Psoas muscle (tissue), 8 donors: ENCODE results near the gene ADAP1. TPM values are rescaled to one million over a fixed set of nuclear protein-coding genes. Genes with fewer than 3 reads are reported as not detected.

Experiments
- ATAC-seq, 4 donors: fragments of 200-7000 bp; cut with Tn5 transposase; one replicate each; pipeline ENCODE4 v1.9.1; 2020; ENCODE audit warnings: moderate library complexity in 3 of 4, mild to moderate bottlenecking in 2 of 4
- DNase-seq, 2 donors: peaks; one replicate each; pipeline ENCODE4 v3.0.0-alpha.2; 2020
- H3K27ac ChIP-seq: fragments of 200-600 bp; one replicate; pipeline ENCODE4 v1.8.0; 2022
- H3K27me3 ChIP-seq, 3 donors: fragments of 200-600 bp in 1 of 3; one replicate each; pipeline versions ENCODE4 v1.6.1 to v1.8.0; 2013 to 2022; ENCODE audit warnings: low read length in 2 of 3, mild to moderate bottlenecking in 2 of 3, moderate library complexity in 1 of 3; ENCODE audit not compliant: insufficient read depth in 3 of 3
- H3K36me3 ChIP-seq, 2 donors: fragments of 200-600 bp in 1 of 2; one replicate each; pipeline versions ENCODE4 v1.6.1 to v1.8.0; 2013 to 2022; ENCODE audit warnings: low read depth in 1 of 2, mild to moderate bottlenecking in 1 of 2, moderate library complexity in 1 of 2; ENCODE audit not compliant: insufficient read depth in 1 of 2
- H3K4me1 ChIP-seq: fragments of 200-600 bp; one replicate; pipeline ENCODE4 v1.8.0; 2022
- H3K4me3 ChIP-seq: fragments of 200-600 bp; one replicate; pipeline ENCODE4 v1.8.0; 2022; ENCODE audit warnings: mild to moderate bottlenecking
- H3K9me3 ChIP-seq: fragments of 200-600 bp; one replicate; pipeline ENCODE4 v1.8.0; 2022
- WGBS, 3 donors: extraction: QIAGEN DNeasy Blood & Tissue Kit; methylation state at CpG; one replicate each; pipeline versions ENCODE4 v1.1.6 to v1.1.7; 2013; 5-methylcytosine and 5-hydroxymethylcytosine counted together
- intact Hi-C, 2 donors: fragments of 100-400 bp; cut with DNase I; formaldehyde crosslinking; loops; one replicate each; pipeline versions ENCODE4 v1.11.0 to v1.14.2; 2022
- polyA plus RNA-seq, 3 donors: library from polyadenylated mRNA; stranded (reverse); fragments of 200-250 nt; gene quantifications; one replicate each; pipeline ENCODE4 v1.2.3, GENCODE V29; 2013
- total RNA-seq, 4 donors: library from RNA; stranded (reverse); fragmentation: NEBNext Ultra II Directional in 2 of 4; extraction: Animal tissue kit (Norgen Biotek cat#: 25700) in 2 of 4; gene quantifications; one replicate each; pipeline versions ENCODE4 v1.2.1 to v1.2.4, GENCODE V29; 2021 to 2023
- TF ChIP-seq, protein P1 (sequence below): fragments of 200-600 bp; IDR thresholded peaks from one replicate; pipeline ENCODE4 v1.8.0; 2022; ENCODE audit warnings: antibody characterized with exemption
- donor health status: healthy with polysubstance abuse.
- donor health status: DM: no; HTN: no; CAD: no; lungs with moderate emphysema.
- donor health status: Bipolar disorder and iron deficiency.
- donor health status: healthy.
- donor health status: DM: yes; HTN: yes; CAD: no.
- donor health status: DM: no; HTN: no; CAD: no.
- donor health status: DM: no; HTN: no; CAD: no.
- donor health status: DM: yes; HTN: yes; CAD: no.

The ADAP1 gene
- total and polyA plus RNA-seq, 7 donors: 0.18 to 1.4 (median 0.88) TPM

DNA sequence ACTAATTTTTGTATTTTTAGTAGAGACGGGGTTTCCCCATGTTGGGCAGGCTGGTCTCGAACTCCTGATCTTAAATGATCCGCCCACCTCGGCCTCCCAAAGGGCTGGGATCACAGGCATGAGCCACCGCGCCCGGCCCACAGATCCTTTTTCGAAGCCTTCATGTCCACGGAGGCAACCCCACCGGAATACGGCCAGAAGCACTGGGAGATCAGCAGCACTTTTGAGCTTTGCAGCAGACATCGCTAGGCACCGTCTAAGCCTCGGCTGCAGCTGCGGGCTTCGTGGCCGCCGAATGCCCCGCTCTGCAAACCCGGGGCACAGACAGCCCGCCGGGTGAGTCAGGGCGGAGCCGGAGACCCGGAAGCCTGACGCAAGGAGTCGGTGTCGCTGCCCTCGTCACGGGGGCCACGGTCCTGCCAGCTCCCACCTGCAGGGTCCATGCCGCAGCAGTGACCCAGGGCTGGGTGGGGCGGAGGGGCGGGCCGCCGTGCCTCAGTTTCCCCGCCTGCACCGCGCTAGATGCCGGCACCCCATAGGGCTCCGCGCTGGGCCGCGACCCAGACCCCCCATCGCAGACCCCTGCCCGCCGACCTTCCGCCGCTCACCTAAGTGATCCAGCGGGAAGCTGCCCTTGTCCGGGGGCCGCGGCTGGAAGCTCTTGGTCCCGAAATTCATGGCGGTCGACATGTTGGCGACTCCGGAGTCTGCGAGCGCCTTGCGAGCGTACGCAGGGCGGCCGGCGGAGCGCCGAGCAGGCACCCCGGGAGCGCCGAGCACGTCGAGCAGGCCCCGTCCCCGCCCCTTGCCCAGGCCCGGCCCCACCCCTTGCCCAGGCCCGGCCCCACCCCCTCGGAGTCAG lies 20.6 kb upstream of the ADAP1 start, which contains the start of gene COX19:
COX19 (minus strand) TSS at position 730 of the 862 bp plus-strand sequence; CDS start at position 690, 40 bp downstream.
- Histone ChIP-seq H3K4me1 (peaks cover 24% of the 10 kb centered on the region), H3K27ac (peak within 1 kb of the TSS; percentile 99), H3K9me3 (no peaks in the 10 kb centered on the region), H3K4me3 (peak within 1 kb of the TSS; percentile 100), H3K36me3 (peaks cover 0 to 31% of the 10 kb centered on the region in 2 donors), H3K27me3 (no peaks in the 10 kb centered on the region)
- WGBS, 3 donors: 0% methylated on average over 54 to 78 of the region's 78 CpGs
- DNase-seq (peak; percentile 92 to 95), ATAC-seq (peak; percentile 97 to 98 (median 98))
- TF ChIP-seq, protein P1, sequence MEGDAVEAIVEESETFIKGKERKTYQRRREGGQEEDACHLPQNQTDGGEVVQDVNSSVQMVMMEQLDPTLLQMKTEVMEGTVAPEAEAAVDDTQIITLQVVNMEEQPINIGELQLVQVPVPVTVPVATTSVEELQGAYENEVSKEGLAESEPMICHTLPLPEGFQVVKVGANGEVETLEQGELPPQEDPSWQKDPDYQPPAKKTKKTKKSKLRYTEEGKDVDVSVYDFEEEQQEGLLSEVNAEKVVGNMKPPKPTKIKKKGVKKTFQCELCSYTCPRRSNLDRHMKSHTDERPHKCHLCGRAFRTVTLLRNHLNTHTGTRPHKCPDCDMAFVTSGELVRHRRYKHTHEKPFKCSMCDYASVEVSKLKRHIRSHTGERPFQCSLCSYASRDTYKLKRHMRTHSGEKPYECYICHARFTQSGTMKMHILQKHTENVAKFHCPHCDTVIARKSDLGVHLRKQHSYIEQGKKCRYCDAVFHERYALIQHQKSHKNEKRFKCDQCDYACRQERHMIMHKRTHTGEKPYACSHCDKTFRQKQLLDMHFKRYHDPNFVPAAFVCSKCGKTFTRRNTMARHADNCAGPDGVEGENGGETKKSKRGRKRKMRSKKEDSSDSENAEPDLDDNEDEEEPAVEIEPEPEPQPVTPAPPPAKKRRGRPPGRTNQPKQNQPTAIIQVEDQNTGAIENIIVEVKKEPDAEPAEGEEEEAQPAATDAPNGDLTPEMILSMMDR: no peak
- intact Hi-C loops: no loop called here

DNA sequence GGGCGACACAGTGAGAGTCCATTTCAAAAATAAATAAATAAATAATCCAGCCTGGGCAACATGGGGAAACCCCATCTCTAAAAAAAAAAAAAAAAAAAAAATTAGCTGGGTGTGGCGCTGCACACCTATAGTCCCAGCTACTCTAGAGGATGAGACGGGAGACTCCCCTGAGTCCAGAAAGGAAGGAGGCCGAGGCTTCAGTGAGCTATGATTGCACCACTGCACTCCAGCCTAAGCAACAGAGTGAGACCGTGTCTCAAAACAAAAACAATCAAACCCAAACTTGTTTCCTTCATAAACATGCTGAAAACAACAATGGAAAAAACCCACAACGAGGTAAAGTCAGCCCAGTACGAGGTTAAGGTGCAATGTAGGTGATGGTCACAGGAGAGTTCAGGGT lies 19.7 kb upstream of the ADAP1 start:
- intact Hi-C loops: no loop called here
- no peak for DNase-seq
- H3K9me3 ChIP-seq: no peaks in the 10 kb centered on the region
- no peak overlapping the region for H3K27ac ChIP-seq
- no peaks in the 10 kb centered on the region for H3K27me3 ChIP-seq
- TF ChIP-seq, protein P1: no peak
- peaks cover 0 to 40% of the 10 kb centered on the region in 2 donors for H3K36me3 ChIP-seq
- peaks cover 24% of the 10 kb centered on the region for H3K4me1 ChIP-seq
- 35 to 42% (median 39%) methylated on average over 7 of the region's 7 CpGs for WGBS, 3 donors
- peak overlapping the region; percentile 100 for H3K4me3 ChIP-seq
- no peak for ATAC-seq

DNA sequence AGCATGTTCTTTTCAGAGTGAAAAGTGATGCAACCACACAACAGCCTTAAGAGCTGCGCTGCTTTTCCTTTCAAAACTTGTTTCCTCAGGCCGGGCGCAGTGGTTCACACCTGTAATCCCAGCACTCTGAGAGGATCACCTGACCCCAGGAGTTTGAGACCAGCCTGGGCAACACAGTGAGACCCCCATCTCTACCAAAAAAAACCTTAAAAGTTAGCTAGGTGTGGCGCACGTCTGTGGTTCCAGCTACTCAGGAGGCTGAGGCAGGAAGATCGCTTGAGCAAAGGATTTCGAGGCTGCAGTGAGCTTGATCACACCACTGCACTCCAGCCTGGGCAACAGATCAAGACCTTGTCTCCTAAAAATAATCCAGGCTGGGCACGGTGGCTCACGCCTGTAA lies 18.8 kb upstream of the ADAP1 start:
- ATAC-seq (no peak), DNase-seq (no peak)
- no peak overlapping the region for H3K27ac ChIP-seq
- no peaks in the 10 kb centered on the region for H3K27me3 ChIP-seq
- H3K9me3 ChIP-seq: no peaks in the 10 kb centered on the region
- intact Hi-C loops: no loop called here
- 69 to 85% (median 73%) methylated on average over 9 of the region's 9 CpGs for WGBS, 3 donors
- peaks cover 0 to 48% of the 10 kb centered on the region in 2 donors for H3K36me3 ChIP-seq
- TF ChIP-seq, protein P1: no peak
- no peak overlapping the region for H3K4me3 ChIP-seq
- peaks cover 24% of the 10 kb centered on the region for H3K4me1 ChIP-seq

DNA sequence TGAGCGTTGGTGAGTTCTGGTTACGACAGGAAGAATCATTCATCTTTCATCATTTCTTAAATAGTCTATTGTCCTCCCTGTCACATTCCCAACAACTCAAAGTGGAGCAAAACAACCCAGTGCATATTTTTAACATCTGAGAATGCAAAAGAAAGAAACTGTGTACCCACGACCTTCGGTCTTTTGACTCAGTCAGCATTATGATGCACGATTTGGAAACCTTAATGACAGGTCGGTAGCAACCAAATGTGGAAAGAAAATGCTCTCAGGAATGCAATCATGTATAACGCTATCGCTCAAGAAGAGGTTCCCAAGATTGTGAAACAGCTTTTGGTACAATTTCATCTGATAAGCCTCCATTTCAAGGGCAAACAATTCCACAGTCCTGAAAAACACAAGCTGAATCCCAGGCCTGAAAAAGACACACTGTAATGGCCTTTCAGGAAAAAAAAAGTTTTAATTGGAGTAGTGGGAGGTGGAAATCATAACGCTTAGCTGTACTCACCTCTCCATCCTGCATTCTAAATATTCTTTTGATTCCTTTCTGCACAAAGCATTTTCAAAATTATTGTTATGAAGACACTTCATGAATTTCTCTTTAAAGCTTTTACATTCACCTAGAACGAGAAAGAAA lies 18.3 kb upstream of the ADAP1 start:
- TF ChIP-seq, protein P1: no peak
- no peaks in the 10 kb centered on the region for H3K27me3 ChIP-seq
- intact Hi-C loops: no loop called here
- H3K27ac ChIP-seq: no peak overlapping the region
- H3K9me3 ChIP-seq: no peaks in the 10 kb centered on the region
- WGBS, 3 donors: 80 to 84% (median 80%) methylated on average over 10 of the region's 10 CpGs
- no peak overlapping the region for H3K4me3 ChIP-seq
- peaks cover 24% of the 10 kb centered on the region for H3K4me1 ChIP-seq
- ATAC-seq: no peak
- no peak for DNase-seq
- peaks cover 0 to 54% of the 10 kb centered on the region in 2 donors for H3K36me3 ChIP-seq
